ENCODE data around the gene HEBP1. TPM values are rescaled to one million over a fixed set of nuclear protein-coding genes. Genes with fewer than 3 reads are reported as not detected.
A peak's percentile ranks its signal among the peaks of the same experiment; 100 is the strongest.

HEBP1 gene
- polyA plus RNA-seq, 4 donors, result 214 to 642 (median 428) TPM

DNA sequence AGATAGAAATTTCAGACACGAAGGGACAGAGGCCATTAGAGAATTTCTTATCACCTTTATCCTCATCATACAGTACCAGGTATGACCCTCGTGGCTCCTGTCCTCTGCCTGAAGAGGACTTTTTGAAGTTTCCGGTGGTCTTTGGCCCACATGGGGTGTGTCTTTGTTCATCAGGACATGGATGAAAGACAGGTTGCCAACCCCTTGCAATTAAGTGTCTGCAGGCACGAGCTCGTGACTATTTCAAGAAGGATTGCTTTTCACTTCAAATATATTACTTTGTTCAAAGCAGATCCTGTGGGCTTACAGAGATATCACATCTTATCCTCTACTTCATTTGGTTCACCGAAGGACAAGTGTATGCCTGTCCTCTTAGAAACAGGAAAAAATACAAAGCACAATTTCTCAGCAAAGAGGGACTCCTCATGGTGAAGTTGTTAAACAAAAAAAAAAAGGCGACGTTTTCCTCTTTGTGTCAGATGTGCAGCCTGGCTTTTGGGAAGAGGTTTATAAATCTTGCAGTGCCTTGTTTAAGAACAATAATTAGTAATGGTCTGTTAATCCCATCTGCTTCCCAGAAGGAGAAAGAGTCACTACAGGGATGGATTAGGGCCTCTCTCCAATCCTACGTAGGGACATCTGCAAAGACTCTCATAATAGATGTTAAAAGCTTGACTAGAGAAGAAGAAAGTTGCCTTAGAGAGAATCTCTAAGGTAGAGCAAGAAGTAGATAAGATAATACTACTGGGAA lies 30.7 kb upstream of the HEBP1 start:
- no peak for FAIRE-seq
- H3K27me3 ChIP-seq (ENCODE audit: control insufficient read depth in 3 of 3, insufficient read depth in 3 of 3, low read length in 3 of 3), result peaks cover 0 to 2% (median 0%) of the 10 kb centered on the region in 3 donors

DNA sequence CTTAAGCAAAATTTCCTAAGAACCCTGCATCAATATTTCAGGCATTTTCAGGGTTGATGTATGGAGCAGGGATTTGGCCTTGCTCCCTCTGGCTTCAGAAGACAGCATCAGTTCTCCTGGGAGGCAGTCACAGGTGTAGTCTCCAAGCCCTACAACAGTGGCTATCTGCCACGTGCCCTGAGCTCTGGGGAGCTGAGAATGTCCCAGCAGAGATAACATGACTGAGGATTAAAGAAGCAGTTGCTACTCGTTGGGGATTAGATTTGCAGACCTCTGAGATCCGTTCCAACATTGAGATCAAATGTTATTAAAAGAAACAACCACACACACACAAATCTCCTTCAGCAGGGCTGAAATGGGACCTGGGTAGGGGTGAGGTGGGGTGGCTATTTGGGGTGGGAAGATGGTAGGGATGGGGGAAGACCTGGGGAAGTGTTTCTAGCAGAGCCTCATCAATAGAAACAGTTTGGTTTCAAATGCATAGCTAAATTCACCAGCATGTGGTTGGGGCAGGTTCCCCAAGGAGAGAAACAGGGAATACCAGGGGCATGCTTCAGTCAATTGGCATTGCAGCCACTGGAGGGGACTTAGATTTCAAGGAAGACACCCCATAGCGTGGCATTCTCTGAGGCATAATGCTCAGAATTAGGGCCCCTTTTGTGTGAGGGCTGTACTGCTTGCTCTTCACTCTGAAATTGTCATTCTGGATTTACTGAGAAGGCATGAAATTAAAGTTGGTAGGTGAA lies 28.9 kb upstream of the HEBP1 start:
- DNase-seq, result no peak
- Histone ChIP-seq H3K4me3 (ENCODE audit: low read depth in 1 of 3, low read length in 3 of 3) (no peak overlapping the region), H3K9me3 (ENCODE audit: control insufficient read depth in 2 of 2, insufficient read depth in 1 of 2, low read depth in 1 of 2, low read length in 1 of 2) (no peaks in the 10 kb centered on the region), H3K27ac (ENCODE audit: low read depth in 1 of 3, low read length in 2 of 3) (no peak overlapping the region), H3K27me3 (ENCODE audit: control insufficient read depth in 3 of 3, insufficient read depth in 3 of 3, low read length in 3 of 3) (peaks cover 0 to 2% (median 0%) of the 10 kb centered on the region in 3 donors), H3K36me3 (ENCODE audit: control insufficient read depth in 3 of 3, insufficient read depth in 2 of 3, low read depth in 1 of 3, low read length in 3 of 3) (no peaks in the 10 kb centered on the region), H3K4me1 (ENCODE audit: control insufficient read depth in 3 of 3, insufficient read depth in 2 of 3, low read depth in 1 of 3, low read length in 2 of 3) (no peaks in the 10 kb centered on the region)
- FAIRE-seq, result no peak
- 72 to 89% (median 83%) methylated on average over 4 of the region's 4 CpGs for WGBS, 3 donors

More for the DNA sequence above, 30.7 kb upstream of the HEBP1 start:
- Histone ChIP-seq H3K36me3 (ENCODE audit: control insufficient read depth in 3 of 3, insufficient read depth in 2 of 3, low read depth in 1 of 3, low read length in 3 of 3) (no peaks in the 10 kb centered on the region), H3K27ac (ENCODE audit: low read depth in 1 of 3, low read length in 2 of 3) (no peak overlapping the region), H3K4me1 (ENCODE audit: control insufficient read depth in 3 of 3, insufficient read depth in 2 of 3, low read depth in 1 of 3, low read length in 2 of 3) (no peaks in the 10 kb centered on the region), H3K9me3 (ENCODE audit: control insufficient read depth in 2 of 2, insufficient read depth in 1 of 2, low read depth in 1 of 2, low read length in 1 of 2) (no peaks in the 10 kb centered on the region), H3K4me3 (ENCODE audit: low read depth in 1 of 3, low read length in 3 of 3) (no peak overlapping the region)
- 71 to 76% (median 75%) methylated on average over 9 of the region's 9 CpGs for WGBS, 3 donors
- no peak for DNase-seq

DNA sequence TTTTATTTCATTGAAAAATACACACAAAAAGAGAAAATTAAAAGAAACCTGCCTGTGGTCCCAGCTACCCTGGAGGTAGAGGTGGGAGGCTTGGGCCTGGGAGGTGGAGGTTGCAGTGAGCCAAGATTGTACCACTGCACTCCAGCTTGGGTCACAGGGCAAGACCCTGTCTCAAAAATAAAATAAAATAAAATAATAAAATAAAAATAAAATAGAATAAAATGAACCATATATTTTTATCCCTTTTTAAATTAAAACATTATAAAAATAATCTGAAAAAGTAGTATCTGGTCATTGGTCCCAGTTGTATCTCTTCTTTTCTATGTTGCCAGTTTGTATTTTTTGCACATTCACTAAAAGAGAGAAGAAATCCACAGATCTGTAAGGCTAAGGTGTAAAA lies 27.4 kb upstream of the HEBP1 start:
- DNase-seq (no peak), FAIRE-seq (peak; percentile 26)
- Histone ChIP-seq H3K27me3 (ENCODE audit: control insufficient read depth in 3 of 3, insufficient read depth in 3 of 3, low read length in 3 of 3) (peaks cover 0 to 2% (median 0%) of the 10 kb centered on the region in 3 donors), H3K4me3 (ENCODE audit: low read depth in 1 of 3, low read length in 3 of 3) (no peak overlapping the region), H3K36me3 (ENCODE audit: control insufficient read depth in 3 of 3, insufficient read depth in 2 of 3, low read depth in 1 of 3, low read length in 3 of 3) (no peaks in the 10 kb centered on the region), H3K9me3 (ENCODE audit: control insufficient read depth in 2 of 2, insufficient read depth in 1 of 2, low read depth in 1 of 2, low read length in 1 of 2) (no peaks in the 10 kb centered on the region), H3K4me1 (ENCODE audit: control insufficient read depth in 3 of 3, insufficient read depth in 2 of 3, low read depth in 1 of 3, low read length in 2 of 3) (no peaks in the 10 kb centered on the region), H3K27ac (ENCODE audit: low read depth in 1 of 3, low read length in 2 of 3) (no peak overlapping the region)

DNA sequence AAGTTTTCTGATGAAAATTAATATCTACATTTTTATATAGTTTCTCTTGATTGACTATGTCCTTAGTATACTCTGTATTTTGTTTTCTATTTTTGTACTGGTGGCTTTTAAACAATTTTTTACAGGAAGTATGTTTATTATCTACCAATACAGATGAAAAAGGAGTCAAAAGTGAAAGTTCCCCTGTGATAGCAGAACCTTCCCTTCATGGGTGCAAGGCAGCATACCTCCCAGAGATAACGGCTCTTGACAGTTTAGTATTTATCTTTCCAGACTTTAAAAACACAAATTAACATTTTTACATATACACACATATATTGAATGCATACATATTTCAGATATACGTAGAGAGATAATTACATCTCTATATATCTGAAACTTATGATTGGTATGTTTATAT lies 27.0 kb upstream of the HEBP1 start:
- peaks cover 0 to 2% (median 0%) of the 10 kb centered on the region in 3 donors for H3K27me3 ChIP-seq (ENCODE audit: control insufficient read depth in 3 of 3, insufficient read depth in 3 of 3, low read length in 3 of 3)
- H3K4me1 ChIP-seq (ENCODE audit: control insufficient read depth in 3 of 3, insufficient read depth in 2 of 3, low read depth in 1 of 3, low read length in 2 of 3), result no peaks in the 10 kb centered on the region
- no peak overlapping the region for H3K4me3 ChIP-seq (ENCODE audit: low read depth in 1 of 3, low read length in 3 of 3)
- H3K36me3 ChIP-seq (ENCODE audit: control insufficient read depth in 3 of 3, insufficient read depth in 2 of 3, low read depth in 1 of 3, low read length in 3 of 3), result no peaks in the 10 kb centered on the region
- DNase-seq (no peak), FAIRE-seq (no peak)
- no peak overlapping the region for H3K27ac ChIP-seq (ENCODE audit: low read depth in 1 of 3, low read length in 2 of 3)
- no peaks in the 10 kb centered on the region for H3K9me3 ChIP-seq (ENCODE audit: control insufficient read depth in 2 of 2, insufficient read depth in 1 of 2, low read depth in 1 of 2, low read length in 1 of 2)
- 47 to 59% (median 51%) methylated on average over 2 of the region's 2 CpGs for WGBS, 3 donors

DNA sequence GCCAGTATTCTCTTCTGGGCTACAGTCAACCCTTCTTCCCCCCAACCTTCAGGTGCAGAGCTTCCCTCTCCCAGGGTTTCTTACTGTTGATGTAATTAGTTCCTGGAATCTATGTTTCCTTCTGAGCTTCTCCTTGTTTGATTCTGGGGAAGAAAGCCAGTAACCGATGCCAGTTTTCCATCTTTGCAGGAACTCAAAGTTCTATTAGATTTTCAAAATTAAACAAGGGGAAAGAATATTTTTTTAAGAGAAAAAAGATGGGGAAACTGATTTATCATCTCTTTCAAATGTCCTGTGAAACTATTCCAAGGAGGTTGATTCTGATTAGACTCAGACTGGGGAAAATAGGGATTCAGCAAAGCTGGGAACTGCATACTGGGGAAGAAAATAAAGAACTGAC lies 26.2 kb upstream of the HEBP1 start:
- H3K27me3 ChIP-seq (ENCODE audit: control insufficient read depth in 3 of 3, insufficient read depth in 3 of 3, low read length in 3 of 3), result peaks cover 0 to 2% (median 0%) of the 10 kb centered on the region in 3 donors
- H3K27ac ChIP-seq (ENCODE audit: low read depth in 1 of 3, low read length in 2 of 3), result no peak overlapping the region
- H3K4me1 ChIP-seq (ENCODE audit: control insufficient read depth in 3 of 3, insufficient read depth in 2 of 3, low read depth in 1 of 3, low read length in 2 of 3), result no peaks in the 10 kb centered on the region
- no peak overlapping the region for H3K4me3 ChIP-seq (ENCODE audit: low read depth in 1 of 3, low read length in 3 of 3)
- FAIRE-seq (no peak), DNase-seq (no peak)
- no peaks in the 10 kb centered on the region for H3K36me3 ChIP-seq (ENCODE audit: control insufficient read depth in 3 of 3, insufficient read depth in 2 of 3, low read depth in 1 of 3, low read length in 3 of 3)
- H3K9me3 ChIP-seq (ENCODE audit: control insufficient read depth in 2 of 2, insufficient read depth in 1 of 2, low read depth in 1 of 2, low read length in 1 of 2), result no peaks in the 10 kb centered on the region
- WGBS, 3 donors, result 71 to 94% (median 85%) methylated on average over 1 of the region's 1 CpG

DNA sequence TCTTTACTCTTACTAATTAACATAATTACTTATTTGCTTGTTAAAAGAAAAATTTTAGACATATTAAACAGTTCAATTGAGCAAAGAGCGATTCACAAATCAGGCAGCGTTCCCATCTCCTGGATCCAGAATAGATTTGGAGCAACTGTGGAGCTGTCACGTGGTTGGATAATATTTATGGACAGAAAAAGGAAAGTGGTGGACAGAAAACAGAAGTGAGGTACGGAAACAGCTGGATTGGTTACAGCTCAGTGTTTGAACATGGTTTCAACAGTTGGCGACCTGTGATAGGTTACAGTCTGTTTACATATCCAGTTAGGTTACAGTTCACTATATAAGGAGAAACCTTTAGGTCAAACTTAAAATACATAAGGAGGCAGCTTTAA lies 24.5 kb upstream of the HEBP1 start:
- no peak overlapping the region for H3K27ac ChIP-seq (ENCODE audit: low read depth in 1 of 3, low read length in 2 of 3)
- 67 to 93% (median 84%) methylated on average over 5 of the region's 5 CpGs for WGBS, 3 donors
- H3K4me1 ChIP-seq (ENCODE audit: control insufficient read depth in 3 of 3, insufficient read depth in 2 of 3, low read depth in 1 of 3, low read length in 2 of 3), result no peaks in the 10 kb centered on the region
- H3K27me3 ChIP-seq (ENCODE audit: control insufficient read depth in 3 of 3, insufficient read depth in 3 of 3, low read length in 3 of 3), result peaks cover 0 to 2% (median 0%) of the 10 kb centered on the region in 3 donors
- DNase-seq, result no peak
- H3K36me3 ChIP-seq (ENCODE audit: control insufficient read depth in 3 of 3, insufficient read depth in 2 of 3, low read depth in 1 of 3, low read length in 3 of 3), result no peaks in the 10 kb centered on the region
- no peak for FAIRE-seq
- no peaks in the 10 kb centered on the region for H3K9me3 ChIP-seq (ENCODE audit: control insufficient read depth in 2 of 2, insufficient read depth in 1 of 2, low read depth in 1 of 2, low read length in 1 of 2)
- no peak overlapping the region for H3K4me3 ChIP-seq (ENCODE audit: low read depth in 1 of 3, low read length in 3 of 3)

DNA sequence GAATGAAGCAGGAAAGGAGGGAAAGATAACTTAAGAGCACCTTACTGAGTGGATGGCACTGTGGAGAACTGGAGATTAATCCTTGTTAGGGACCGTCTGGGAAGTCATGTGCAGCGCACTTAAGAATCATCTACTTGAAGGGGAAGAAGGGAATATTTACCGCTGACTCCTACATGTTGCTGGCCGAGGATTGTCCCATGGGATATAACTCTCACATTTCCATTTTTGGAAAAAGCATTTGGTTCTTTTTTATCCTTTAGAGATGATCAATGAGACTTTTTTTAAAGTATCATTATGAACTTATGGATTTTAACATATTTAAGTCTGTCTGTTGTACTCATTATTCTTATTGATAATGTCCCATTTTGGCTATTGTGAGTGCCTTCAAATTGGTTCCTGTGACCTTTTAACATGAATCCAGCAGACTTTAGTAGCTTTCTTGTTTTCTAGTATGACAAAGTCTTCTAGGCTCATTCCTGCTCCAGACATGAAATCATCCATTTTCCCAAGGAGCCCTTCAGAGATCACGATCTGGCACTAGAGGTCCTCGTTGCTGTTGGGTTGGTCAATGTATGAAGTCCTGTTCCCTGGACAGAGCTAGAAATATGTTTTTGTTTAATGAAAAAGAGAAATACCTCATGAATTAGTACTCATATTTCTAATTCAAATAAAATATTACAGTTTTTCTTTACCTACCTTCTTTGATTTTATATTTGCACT lies 23.9 kb upstream of the HEBP1 start:
- no peaks in the 10 kb centered on the region for H3K9me3 ChIP-seq (ENCODE audit: control insufficient read depth in 2 of 2, insufficient read depth in 1 of 2, low read depth in 1 of 2, low read length in 1 of 2)
- peak in 1 of 2 donors; percentile 65 for DNase-seq
- no peak overlapping the region for H3K27ac ChIP-seq (ENCODE audit: low read depth in 1 of 3, low read length in 2 of 3)
- no peaks in the 10 kb centered on the region for H3K4me1 ChIP-seq (ENCODE audit: control insufficient read depth in 3 of 3, insufficient read depth in 2 of 3, low read depth in 1 of 3, low read length in 2 of 3)
- H3K27me3 ChIP-seq (ENCODE audit: control insufficient read depth in 3 of 3, insufficient read depth in 3 of 3, low read length in 3 of 3), result no peaks in the 10 kb centered on the region
- FAIRE-seq, result no peak
- H3K4me3 ChIP-seq (ENCODE audit: low read depth in 1 of 3, low read length in 3 of 3), result no peak overlapping the region
- H3K36me3 ChIP-seq (ENCODE audit: control insufficient read depth in 3 of 3, insufficient read depth in 2 of 3, low read depth in 1 of 3, low read length in 3 of 3), result no peaks in the 10 kb centered on the region
- 63 to 88% (median 86%) methylated on average over 6 of the region's 6 CpGs for WGBS, 3 donors

DNA sequence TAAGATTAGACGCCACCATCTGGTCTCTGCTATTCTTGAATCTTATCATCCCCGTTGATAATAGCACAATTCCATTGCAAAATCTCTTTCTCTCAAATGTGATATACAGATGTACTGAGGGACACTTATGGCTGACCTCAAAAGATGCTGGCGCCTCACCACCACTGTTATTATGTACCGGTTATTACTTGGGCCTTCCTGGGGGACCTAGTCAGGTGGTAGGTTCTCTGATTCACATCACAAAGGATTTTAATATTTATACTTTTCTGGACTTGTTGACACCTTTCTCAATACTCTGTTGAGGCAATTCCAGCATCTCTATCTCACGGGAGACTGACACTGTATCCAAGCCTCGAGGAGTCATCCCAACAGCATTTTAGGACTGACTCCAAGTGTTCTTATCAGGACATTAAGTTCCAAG lies 22.8 kb upstream of the HEBP1 start:
- 41 to 62% (median 56%) methylated on average over 6 of the region's 6 CpGs for WGBS, 3 donors
- FAIRE-seq (no peak), DNase-seq (peak in 1 of 2 donors; percentile 33)
- Histone ChIP-seq H3K27me3 (ENCODE audit: control insufficient read depth in 3 of 3, insufficient read depth in 3 of 3, low read length in 3 of 3) (no peaks in the 10 kb centered on the region), H3K9me3 (ENCODE audit: control insufficient read depth in 2 of 2, insufficient read depth in 1 of 2, low read depth in 1 of 2, low read length in 1 of 2) (no peaks in the 10 kb centered on the region), H3K4me3 (ENCODE audit: low read depth in 1 of 3, low read length in 3 of 3) (no peak overlapping the region), H3K36me3 (ENCODE audit: control insufficient read depth in 3 of 3, insufficient read depth in 2 of 3, low read depth in 1 of 3, low read length in 3 of 3) (no peaks in the 10 kb centered on the region), H3K27ac (ENCODE audit: low read depth in 1 of 3, low read length in 2 of 3) (no peak overlapping the region), H3K4me1 (ENCODE audit: control insufficient read depth in 3 of 3, insufficient read depth in 2 of 3, low read depth in 1 of 3, low read length in 2 of 3) (no peaks in the 10 kb centered on the region)

Measured in small intestine (tissue), 7 donors.